Tibial nerve (tissue), 4 donors: ENCODE data around the gene IGF2R. TPM values are rescaled to one million over a fixed set of nuclear protein-coding genes. Genes with fewer than 3 reads are reported as not detected.
"Not testable (repeated sequence)": the region's sequence is repeated elsewhere in the genome, so short reads cannot be mapped to it uniquely, and the experiment has no call there.

Source experiments
- DNase-seq, 2 donors: peaks; one replicate each; pipeline ENCODE4 v3.0.0-alpha.2; 2019; ENCODE audit warnings: low spot score in 2 of 2
- H3K27ac ChIP-seq, 4 donors: fragments of 200-600 bp; sonication (generic) in 3 of 4; one replicate each; pipeline ENCODE4 v1.5.1; 2017 to 2019; ENCODE audit warnings: mild to moderate bottlenecking in 1 of 4
- H3K27me3 ChIP-seq, 2 donors: fragments of 200-600 bp; sonication (generic) in 1 of 2; one replicate each; pipeline versions ENCODE4 v1.5.1 to v1.6.0; 2017 to 2019
- H3K36me3 ChIP-seq, 3 donors: fragments of 200-600 bp; sonication (generic); one replicate each; pipeline ENCODE4 v1.5.1; 2018 to 2019
- H3K4me1 ChIP-seq, 4 donors: fragments of 200-600 bp; sonication (generic) in 3 of 4; one replicate each; pipeline ENCODE4 v1.5.1; 2017 to 2019
- H3K4me3 ChIP-seq, 4 donors: fragments of 200-600 bp; sonication (generic) in 3 of 4; one replicate each; pipeline ENCODE4 v1.5.1; 2017 to 2019; ENCODE audit warnings: mild to moderate bottlenecking in 1 of 4, moderate library complexity in 1 of 4
- H3K9me3 ChIP-seq, 4 donors: fragments of 200-600 bp; sonication (generic) in 3 of 4; one replicate each; pipeline ENCODE4 v1.5.1; 2017 to 2019
- EP300 ChIP-seq, 2 donors: sonication (generic); formaldehyde crosslinking; IDR thresholded peaks; one replicate each; pipeline ENCODE4 v1.6.1; 2017; ENCODE audit warnings: antibody characterized with exemption in 2 of 2, mild to moderate bottlenecking in 1 of 2
- POLR2A ChIP-seq, 2 donors: fragments of 450-650 bp; IDR thresholded peaks; one replicate each; pipeline ENCODE4 v1.6.1; 2017; ENCODE audit warnings: antibody characterized with exemption in 2 of 2, mild to moderate bottlenecking in 2 of 2, moderate library complexity in 2 of 2
- WGBS, 2 donors: methylation state at CpG; one replicate each; pipeline ENCODE4 v1.1.5; 2018; 5-methylcytosine and 5-hydroxymethylcytosine counted together
- total RNA-seq, 4 donors: library from RNA; depleted of rRNA; stranded (reverse); fragments of >200 nt; gene quantifications; one replicate each; pipeline ENCODE4 v1.1.0, GENCODE V29; 2016
- TF ChIP-seq, protein P1 (sequence below), 5 experiments: fragments of 200-600 bp in 3 of 5; fragments of 450-650 bp in 2 of 5; sonication (generic) in 3 of 5; IDR thresholded peaks; one replicate each; pipeline ENCODE4 v1.5.1; 2016 to 2019; ENCODE audit warnings: antibody characterized with exemption in 5 of 5, mild to moderate bottlenecking in 3 of 5, moderate library complexity in 2 of 5

Gene IGF2R
- total RNA-seq, 4 donors from 2014 or later: 60.1 to 81.3 (median 68.5) TPM

DNA sequence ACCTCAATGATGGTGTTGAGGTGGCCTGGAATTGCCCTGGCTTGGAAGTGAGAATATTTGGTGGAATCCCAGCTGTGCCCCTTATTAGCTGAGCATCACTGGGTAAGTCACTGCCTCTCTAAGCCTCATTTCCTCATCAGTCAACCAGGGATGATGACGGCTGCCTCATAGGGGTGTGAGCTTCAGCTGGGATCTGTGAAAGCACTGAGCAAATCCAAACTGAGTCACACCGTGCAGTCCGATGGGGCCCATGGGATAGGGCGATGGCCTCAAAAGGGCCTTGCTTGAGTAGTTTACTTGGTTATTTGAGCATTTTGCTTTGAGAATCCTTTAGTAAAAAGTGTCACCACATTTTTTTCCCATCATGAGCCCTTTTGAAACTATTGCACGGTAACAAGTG lies 153.9 kb downstream of the IGF2R start:
- no peak for DNase-seq
- whole genome bisulfite sequencing, 2 donors: 94 to 100% methylated on average over 5 of the region's 5 CpGs

GRCh38 chr6:160124007-160124406 lies 155.1 kb downstream of the IGF2R start:
- H3K36me3 ChIP-seq: peaks cover 0 to under 1% (median 0%) of the 10 kb centered on the region in 3 donors
- no peak overlapping the region for H3K4me3 ChIP-seq
- 96 to 97% methylated on average over 2 of the region's 2 CpGs for WGBS, 2 donors
- H3K27me3 ChIP-seq: no peaks in the 10 kb centered on the region
- H3K27ac ChIP-seq: no peak overlapping the region
- no peaks in the 10 kb centered on the region for H3K9me3 ChIP-seq
- H3K4me1 ChIP-seq: peaks cover 0 to 21% (median 0%) of the 10 kb centered on the region in 4 donors
- DNase-seq: no peak
- no peak for TF ChIP-seq EP300 (IDR thresholded peaks at IDR 0.05)

More for the DNA sequence above, 153.9 kb downstream of the IGF2R start:
- no peak overlapping the region for H3K4me3 ChIP-seq
- H3K27ac ChIP-seq: no peak overlapping the region
- TF ChIP-seq POLR2A (IDR thresholded peaks at IDR 0.05) (no peak), EP300 (IDR thresholded peaks at IDR 0.05) (no peak)
- TF ChIP-seq, protein P1, sequence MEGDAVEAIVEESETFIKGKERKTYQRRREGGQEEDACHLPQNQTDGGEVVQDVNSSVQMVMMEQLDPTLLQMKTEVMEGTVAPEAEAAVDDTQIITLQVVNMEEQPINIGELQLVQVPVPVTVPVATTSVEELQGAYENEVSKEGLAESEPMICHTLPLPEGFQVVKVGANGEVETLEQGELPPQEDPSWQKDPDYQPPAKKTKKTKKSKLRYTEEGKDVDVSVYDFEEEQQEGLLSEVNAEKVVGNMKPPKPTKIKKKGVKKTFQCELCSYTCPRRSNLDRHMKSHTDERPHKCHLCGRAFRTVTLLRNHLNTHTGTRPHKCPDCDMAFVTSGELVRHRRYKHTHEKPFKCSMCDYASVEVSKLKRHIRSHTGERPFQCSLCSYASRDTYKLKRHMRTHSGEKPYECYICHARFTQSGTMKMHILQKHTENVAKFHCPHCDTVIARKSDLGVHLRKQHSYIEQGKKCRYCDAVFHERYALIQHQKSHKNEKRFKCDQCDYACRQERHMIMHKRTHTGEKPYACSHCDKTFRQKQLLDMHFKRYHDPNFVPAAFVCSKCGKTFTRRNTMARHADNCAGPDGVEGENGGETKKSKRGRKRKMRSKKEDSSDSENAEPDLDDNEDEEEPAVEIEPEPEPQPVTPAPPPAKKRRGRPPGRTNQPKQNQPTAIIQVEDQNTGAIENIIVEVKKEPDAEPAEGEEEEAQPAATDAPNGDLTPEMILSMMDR (IDR thresholded peaks at IDR 0.05): no peak
- peaks cover 0 to 13% (median 0%) of the 10 kb centered on the region in 3 donors for H3K36me3 ChIP-seq
- H3K27me3 ChIP-seq: no peaks in the 10 kb centered on the region
- peaks cover 0 to 21% (median 0%) of the 10 kb centered on the region in 4 donors for H3K4me1 ChIP-seq
- peaks cover 0 to 7% (median 0%) of the 10 kb centered on the region in 4 donors for H3K9me3 ChIP-seq

- H3K36me3 ChIP-seq: no peaks in the 10 kb centered on the region
- no peak overlapping the region for H3K27ac ChIP-seq
- WGBS, 2 donors: 95 to 97% methylated on average over 5 of the region's 5 CpGs
- H3K9me3 ChIP-seq: no peaks in the 10 kb centered on the region
- H3K4me1 ChIP-seq: peaks cover 0 to 21% (median 0%) of the 10 kb centered on the region in 4 donors
- no peak for DNase-seq
- no peaks in the 10 kb centered on the region for H3K27me3 ChIP-seq
- TF ChIP-seq, protein P1 (IDR thresholded peaks at IDR 0.05): no peak
- no peak for TF ChIP-seq POLR2A (IDR thresholded peaks at IDR 0.05)
- no peak for TF ChIP-seq EP300 (IDR thresholded peaks at IDR 0.05)
- H3K4me3 ChIP-seq: no peak overlapping the region
Measured at GRCh38 chr6:160124605-160125004, 155.7 kb downstream of the IGF2R start.

- DNase-seq, H3K9me3 ChIP-seq: not testable (repeated sequence)
- 89 to 98% methylated on average over 5 of the region's 5 CpGs for whole genome bisulfite sequencing, 2 donors
Measured at GRCh38 chr6:160125105-160125504, 156.2 kb downstream of the IGF2R start.

DNA sequence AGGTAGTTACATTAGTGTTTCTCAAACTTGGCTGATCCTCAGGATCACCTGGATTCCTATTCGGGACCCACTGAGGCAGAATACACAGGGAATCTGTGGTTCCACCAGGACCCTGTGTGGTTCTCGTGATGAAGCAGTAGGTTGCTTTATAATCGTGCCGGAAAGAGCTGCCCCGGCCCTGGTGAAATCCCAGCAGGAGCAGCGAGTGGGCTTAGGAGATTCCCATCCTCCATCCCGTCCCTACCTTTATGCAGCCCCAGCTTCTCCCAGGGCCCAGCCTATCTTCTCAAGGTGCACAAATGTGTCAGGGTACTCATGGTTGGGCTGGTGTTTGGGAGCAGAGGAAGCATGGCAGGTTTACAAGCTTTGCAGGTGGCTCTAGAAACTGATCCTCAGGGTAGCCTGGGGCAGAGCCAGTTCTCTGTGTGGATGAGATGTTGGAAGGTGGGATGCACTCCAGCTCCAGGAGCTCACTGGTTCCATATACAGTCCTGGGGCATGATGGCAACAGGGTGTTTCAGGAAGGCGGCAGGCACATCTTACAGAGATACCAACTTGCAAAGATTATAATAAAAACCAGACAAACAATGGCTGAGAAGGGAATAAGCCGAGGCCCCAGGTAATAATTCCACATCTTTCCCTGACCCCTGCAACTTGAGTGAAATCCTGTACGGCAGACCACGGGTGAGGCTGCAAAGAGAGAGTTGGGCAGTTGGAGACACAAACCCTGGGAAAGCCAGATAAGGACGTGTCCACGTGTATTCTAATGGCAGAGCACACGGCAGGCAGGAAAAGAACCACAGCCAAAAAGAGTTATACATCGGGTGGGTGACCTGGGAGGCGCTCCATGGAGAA lies 158.6 kb downstream of the IGF2R start:
- H3K27ac ChIP-seq: no peak overlapping the region
- no peaks in the 10 kb centered on the region for H3K9me3 ChIP-seq
- TF ChIP-seq, protein P1 (IDR thresholded peaks at IDR 0.05): no peak
- TF ChIP-seq POLR2A (IDR thresholded peaks at IDR 0.05): no peak
- TF ChIP-seq EP300 (IDR thresholded peaks at IDR 0.05): no peak
- H3K4me3 ChIP-seq: no peak overlapping the region
- no peak for DNase-seq
- no peaks in the 10 kb centered on the region for H3K27me3 ChIP-seq
- H3K36me3 ChIP-seq: no peaks in the 10 kb centered on the region
- WGBS, 2 donors: 92 to 96% methylated on average over 16 of the region's 16 CpGs
- peaks cover 0 to 8% (median 0%) of the 10 kb centered on the region in 4 donors for H3K4me1 ChIP-seq

More at GRCh38 chr6:160125105-160125504, 156.2 kb downstream of the IGF2R start:
- H3K36me3 ChIP-seq, H3K4me3 ChIP-seq, H3K27ac ChIP-seq, H3K27me3 ChIP-seq: not testable (repeated sequence)
- H3K4me1 ChIP-seq: peaks cover 0 to 21% (median 0%) of the 10 kb centered on the region in 4 donors

DNA sequence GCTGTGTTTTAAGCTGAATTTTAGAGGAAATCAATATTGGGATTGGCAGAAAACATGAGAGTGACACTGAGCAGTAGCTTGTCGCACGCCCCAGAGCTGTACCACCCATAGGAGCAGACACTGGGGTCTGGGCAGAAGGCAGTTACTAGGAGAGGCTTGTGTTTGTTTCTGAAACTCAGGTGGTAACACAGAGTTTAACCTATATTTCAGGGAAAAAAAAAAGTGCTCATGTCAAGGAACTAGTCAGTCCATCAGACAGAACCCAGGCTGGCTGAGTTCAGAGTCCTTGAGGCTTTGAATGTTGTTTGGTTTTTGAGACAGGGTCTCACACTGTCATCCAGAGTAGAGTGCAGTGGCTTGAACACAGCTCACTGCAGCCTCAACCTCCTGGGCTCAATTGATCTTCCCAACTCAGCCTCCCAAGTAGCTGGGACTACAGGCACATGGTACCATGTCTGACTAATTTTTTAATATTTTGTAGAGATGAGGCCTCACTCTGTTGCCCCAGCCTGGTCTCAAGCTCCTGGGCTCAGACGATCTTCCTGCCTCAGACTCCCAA lies 159.3 kb downstream of the IGF2R start:
- TF ChIP-seq POLR2A (IDR thresholded peaks at IDR 0.05) (no peak), EP300 (IDR thresholded peaks at IDR 0.05) (no peak)
- TF ChIP-seq, protein P1 (IDR thresholded peaks at IDR 0.05): no peak
- Histone ChIP-seq H3K27ac (no peak overlapping the region), H3K36me3 (no peaks in the 10 kb centered on the region), H3K9me3 (no peaks in the 10 kb centered on the region), H3K4me1 (peaks cover 0 to 8% (median 0%) of the 10 kb centered on the region in 4 donors), H3K4me3 (no peak overlapping the region), H3K27me3 (no peaks in the 10 kb centered on the region)
- WGBS, 2 donors: 92% methylated on average over 3 of the region's 3 CpGs
- no peak for DNase-seq
